Lower leg skin (tissue), 3 donors: ENCODE data around the gene NRF1.

Experiments
- CTCF ChIP-seq, 3 donors: fragments of 450-650 bp; IDR thresholded peaks; one replicate each; pipeline ENCODE4 v1.5.1; 2016; ENCODE audit warnings: antibody characterized with exemption in 3 of 3, mild to moderate bottlenecking in 3 of 3, moderate library complexity in 2 of 3
- POLR2A ChIP-seq, 2 donors: fragments of 450-650 bp; IDR thresholded peaks; one replicate each; pipeline ENCODE4 v1.6.1; 2016 to 2017; ENCODE audit warnings: antibody characterized with exemption in 2 of 2, mild to moderate bottlenecking in 1 of 2, moderate library complexity in 1 of 2

- TF ChIP-seq CTCF (IDR thresholded peaks at IDR 0.05), result no peak
- no peak for TF ChIP-seq POLR2A (IDR thresholded peaks at IDR 0.05)
These were observed 174.4 kb downstream of the NRF1 start for GRCh38 chr7:129785685-129786514.
